Measurements from ENCODE around the gene ARHGAP22.

DNA sequence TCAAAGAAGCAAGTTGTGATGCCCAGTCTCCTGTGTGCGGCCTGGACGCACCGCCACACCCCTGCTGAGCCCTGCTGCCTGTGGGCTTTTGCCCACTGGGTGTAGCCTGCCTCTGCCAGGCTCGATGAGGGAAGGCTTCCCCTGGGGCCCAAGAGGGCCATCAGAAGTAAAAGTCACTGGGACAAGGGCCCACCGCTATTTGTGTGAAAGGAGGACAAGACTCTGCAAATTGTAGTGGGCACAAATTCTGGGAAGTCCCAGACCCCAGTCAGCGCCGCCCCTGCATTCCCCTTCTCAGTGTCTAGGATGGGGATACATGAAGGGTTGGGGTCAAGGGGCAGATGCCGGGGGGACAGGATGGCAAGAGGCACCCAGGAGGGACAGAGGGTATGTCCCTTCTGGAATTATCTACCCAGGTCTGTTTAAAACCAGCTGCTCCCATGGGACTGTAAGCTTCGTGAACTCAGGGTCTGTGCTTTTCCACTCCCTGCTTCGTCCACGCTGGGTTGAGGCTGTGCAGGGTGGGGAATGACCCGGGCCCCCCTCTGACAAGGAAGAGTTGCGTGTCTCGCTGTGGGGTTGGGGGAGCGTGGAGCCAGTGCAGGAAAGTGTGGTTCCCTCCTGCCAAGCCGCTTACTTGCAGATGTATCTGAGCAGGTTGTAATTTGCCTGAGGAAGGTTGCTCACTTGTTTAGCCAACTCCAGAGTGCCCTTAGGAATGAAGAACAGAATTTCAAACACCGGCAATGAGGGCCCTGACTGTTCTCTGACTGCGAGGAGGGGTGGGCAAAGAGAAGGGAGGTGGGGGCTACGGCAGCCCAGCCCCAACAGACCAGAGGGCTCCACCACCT lies 151.2 kb downstream of the ARHGAP22 start:
- TF ChIP-seq CTCF (IDR thresholded peaks at IDR 0.05), result no peak
- TF ChIP-seq POLR2A (IDR thresholded peaks at IDR 0.05), result no peak
- TF ChIP-seq POLR2AphosphoS5 (IDR thresholded peaks at IDR 0.05; ENCODE audit: insufficient read depth in 1 of 2, low read depth in 1 of 2), result no peak

All from vagina (tissue), 2 donors.